Embryonic facial prominence (tissue), 1 donor: Measurements from ENCODE around the gene OGG1.

Source experiments
- DNase-seq: peaks from one replicate; pipeline ENCODE4 v3.0.0-alpha.2; 2016; ENCODE audit errors: extremely low spot score

The OGG1 gene

DNA sequence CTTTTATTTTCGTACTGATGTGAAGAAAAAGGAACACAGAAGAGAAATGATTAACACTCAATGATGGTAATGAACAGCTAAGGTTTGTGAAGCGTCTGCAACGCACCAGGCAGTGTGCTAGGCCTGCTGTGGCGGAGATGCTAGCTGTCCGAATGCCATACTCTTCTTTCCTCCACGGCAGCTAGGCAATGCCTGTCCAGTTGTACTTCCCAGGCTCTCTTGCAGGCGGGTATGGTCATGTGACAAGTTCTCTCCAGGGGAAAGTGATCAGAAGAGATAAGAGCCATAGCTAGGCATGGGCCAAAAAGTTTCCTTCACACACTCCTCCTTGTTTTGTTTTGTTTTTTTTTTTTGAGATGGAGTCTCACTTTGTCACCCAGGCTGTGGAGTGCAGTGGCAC is 35.9 kb downstream of the OGG1 start:
- no peak for DNase-seq

DNA sequence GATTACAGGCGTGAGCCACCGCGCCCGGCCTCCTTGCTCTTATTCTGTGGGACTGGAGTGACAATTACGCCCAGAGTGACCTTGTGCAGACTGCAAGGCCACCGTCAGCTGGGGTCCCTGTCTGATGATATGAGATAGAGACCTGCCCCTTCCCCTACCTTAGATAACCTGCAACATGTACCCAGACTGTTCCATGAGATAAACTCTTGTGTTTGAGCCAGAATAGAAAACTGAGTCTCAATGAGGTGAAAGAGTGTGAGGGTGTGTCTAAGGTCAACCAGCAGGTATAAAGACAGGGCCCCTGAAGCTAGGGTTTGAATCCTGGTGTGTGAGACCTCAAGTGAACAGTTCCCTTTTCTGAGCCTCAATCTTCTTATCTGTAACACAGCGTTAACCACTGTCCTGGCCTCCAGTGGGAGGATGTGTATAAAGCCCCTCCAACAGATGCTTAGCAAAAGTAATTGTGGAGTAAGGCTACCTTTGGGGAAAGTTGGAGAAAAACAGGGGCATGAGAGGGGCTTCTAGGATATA is 36.5 kb downstream of the OGG1 start:
- no peak for DNase-seq

- DNase-seq, result no peak
Measured at GRCh38 chr3:9786825-9787669, 37.3 kb downstream of the OGG1 start.

- DNase-seq, result no peak
Measured at GRCh38 chr3:9787714-9788113, 38.0 kb downstream of the OGG1 start.

DNA sequence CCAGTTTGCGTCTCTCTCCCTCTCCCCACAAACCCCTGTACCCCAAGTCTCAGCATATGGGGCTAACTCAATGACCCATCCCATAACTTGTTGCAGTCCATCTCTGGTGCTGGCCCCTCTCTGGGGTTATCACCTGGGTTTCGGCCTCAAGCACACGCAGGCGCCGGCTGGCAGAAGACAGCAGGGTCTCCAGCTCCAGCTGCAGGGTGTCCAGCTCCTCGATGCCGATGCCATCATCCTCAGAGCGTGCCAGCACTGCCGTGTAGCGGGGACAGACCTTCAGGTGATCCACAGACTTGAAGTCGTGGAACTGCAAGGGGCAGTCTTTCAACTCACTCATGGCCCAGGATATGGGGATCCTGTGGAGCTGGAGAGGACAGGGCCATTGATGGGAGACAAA is 41.4 kb downstream of the OGG1 start:
- no peak for DNase-seq

DNA sequence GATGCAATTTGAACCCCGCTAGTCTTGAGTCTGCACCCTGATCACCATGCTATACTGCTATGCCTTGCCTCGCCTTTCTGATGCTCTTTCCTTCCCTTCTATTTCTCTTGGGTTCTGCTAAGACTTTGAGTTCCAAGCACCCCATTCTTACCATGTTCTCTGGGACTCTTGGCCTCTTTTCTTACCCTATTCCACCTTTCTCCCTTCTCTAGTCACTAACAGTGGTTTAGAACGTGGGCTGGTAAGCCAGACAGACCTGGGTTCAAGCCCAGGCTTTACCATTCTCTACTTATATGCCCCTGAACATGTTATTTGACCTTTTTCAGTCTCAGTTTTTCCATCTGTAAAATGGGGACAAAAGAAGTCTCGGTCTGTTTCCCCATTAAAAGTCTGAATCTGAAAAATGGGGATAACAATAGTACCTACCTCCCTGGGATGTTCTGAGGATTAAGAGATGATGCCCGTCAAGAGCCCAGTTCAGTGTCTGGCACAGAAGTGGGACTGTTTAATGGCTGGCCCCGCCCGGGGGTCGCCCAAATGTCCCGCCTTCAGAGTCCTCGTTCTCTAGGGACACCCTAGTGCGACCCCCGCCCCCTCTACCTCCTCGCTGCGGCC is 42.1 kb downstream of the OGG1 start:
- DNase-seq, result no peak

DNA sequence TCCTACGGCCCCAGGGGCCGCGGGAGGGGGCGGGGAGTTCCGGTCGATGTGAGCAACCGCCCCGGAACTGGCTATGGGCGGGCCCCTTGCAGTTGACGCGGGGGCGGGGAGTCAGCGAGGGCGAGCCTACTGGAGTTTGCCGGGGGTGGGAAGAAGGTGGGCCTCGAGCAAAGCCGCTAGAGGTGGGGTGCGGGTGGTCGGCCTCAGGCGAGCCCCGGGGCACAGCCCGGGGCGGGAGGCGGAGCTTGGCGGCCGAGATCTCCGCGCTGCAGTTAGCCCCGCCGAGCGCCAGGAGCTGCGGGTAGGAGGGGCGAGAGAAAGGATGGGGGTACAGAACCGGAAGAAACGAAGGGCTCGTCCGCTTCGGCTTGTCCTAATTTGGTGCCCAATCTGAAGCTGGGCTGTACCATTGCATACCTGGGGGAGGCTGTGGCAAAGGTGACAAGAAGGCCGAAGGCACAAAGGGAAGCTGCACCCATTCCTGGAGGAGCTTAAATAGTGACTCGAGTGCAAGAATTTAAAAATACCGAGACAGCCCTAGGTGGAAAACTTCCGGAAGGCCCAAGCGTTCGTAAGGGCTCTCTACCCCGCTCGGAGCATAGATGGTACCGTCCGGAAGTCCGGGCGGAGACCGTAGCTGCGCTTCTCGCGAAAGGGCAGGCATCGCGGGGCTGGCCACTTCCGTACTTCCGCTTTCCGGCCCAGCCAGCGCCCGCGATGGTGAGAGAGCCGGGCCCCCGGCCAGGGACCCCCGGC is 42.8 kb downstream of the OGG1 start, which contains the start of the genes ARPC4 and TADA3:
ARPC4 (plus strand) TSS at position 678 of the 756 bp plus-strand sequence; CDS start at position 718, 40 bp downstream.
TADA3 (minus strand) TSS at position 69 of the 756 bp plus-strand sequence. CDS start 1,007 bp downstream, outside the sequence.
- DNase-seq, result peak; percentile 96

GRCh38 chr3:9793161-9793781 is 43.5 kb downstream of the OGG1 start:
- DNase-seq, result no peak

- no peak for DNase-seq
Measured at GRCh38 chr3:9794400-9794799, 44.6 kb downstream of the OGG1 start.

- DNase-seq, result no peak
Measured at GRCh38 chr3:9795207-9795606, 45.5 kb downstream of the OGG1 start.

DNA sequence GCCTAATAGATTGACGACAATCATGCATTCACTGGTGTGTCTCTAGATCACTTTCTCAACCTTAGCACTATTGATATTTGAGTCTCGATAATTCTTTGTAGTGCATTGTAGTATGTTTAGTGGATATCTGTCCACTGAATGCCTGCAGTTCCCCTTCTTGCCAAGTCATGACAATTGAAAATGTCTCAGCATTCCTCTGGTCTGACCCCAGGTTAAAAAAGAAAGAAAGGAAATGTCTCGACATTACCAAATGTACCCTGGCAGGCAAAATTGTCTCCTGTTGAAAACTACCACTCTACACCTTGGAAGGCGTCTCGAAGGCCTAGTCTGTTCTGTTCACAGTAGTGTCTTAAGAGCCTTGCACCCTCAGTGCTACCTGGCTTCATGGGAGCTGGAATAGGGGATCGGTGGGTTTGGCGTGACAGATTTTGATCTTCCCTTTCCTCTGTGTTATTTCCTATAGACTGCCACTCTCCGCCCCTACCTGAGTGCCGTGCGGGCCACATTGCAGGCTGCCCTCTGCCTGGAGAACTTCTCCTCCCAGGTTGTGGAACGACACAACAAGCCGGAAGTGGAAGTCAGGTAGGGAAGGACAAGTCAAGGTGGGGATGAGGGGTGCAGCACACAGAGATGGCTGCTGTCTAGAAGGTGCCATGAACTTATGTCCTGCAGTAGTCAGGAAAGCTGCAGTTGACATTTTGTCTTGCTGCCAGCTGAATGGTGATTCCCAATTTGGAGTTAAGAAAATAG is 47.6 kb downstream of the OGG1 start:
- DNase-seq, result no peak

GRCh38 chr3:9800529-9800928 is 50.8 kb downstream of the OGG1 start:
- DNase-seq, result no peak

DNA sequence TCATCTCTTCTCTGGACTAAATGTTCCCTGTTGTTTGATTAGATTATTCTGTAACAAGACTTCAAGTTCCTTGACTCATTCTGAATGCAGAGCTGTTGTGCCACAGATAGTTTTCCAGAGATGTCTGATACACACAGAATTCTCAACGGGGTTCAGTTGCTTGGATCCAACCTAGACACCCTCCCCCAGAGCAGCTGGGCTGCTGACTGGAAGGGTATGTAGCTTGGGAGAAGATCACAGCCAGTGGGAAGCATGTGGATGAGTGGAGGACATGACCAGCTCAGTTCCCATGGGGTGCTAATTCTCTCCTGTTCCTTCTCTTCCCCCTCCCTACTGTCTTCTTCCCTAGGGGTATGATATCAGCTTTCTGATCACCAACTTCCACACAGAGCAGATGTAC is 53.7 kb downstream of the OGG1 start:
- no peak for DNase-seq

GRCh38 chr3:9804996-9805395 is 55.2 kb downstream of the OGG1 start:
- DNase-seq, result no peak

- no peak for DNase-seq
Measured at GRCh38 chr3:9806137-9806536, 56.4 kb downstream of the OGG1 start.
